Glutamatergic neuron (in vitro differentiated cells): ENCODE measurements around the gene CBX4. TPM values are rescaled to one million over a fixed set of nuclear protein-coding genes. Genes with fewer than 3 reads are reported as not detected.

Experiments
- DNase-seq: peaks from one replicate; pipeline ENCODE4 v3.0.0; 2022
- H3K27ac Mint-ChIP-seq: one replicate; pipeline ENCODE4 v1.8.0; 2020; ENCODE audit warnings: mild to moderate bottlenecking, mixed read lengths, inconsistent platforms; ENCODE audit not compliant: unreplicated experiment
- H3K27me3 Mint-ChIP-seq: one replicate; pipeline ENCODE4 v1.8.0; 2020; ENCODE audit warnings: mild to moderate bottlenecking, moderate library complexity, mixed read lengths, inconsistent platforms; ENCODE audit not compliant: unreplicated experiment
- H3K36me3 Mint-ChIP-seq: one replicate; pipeline ENCODE4 v1.8.0; 2020; ENCODE audit warnings: mild to moderate bottlenecking, mixed read lengths, inconsistent platforms; ENCODE audit not compliant: unreplicated experiment
- H3K4me1 Mint-ChIP-seq: one replicate; pipeline ENCODE4 v1.8.0; 2020; ENCODE audit warnings: mild to moderate bottlenecking, low read depth, mixed read lengths, inconsistent platforms; ENCODE audit not compliant: unreplicated experiment
- H3K4me3 Mint-ChIP-seq: one replicate; pipeline ENCODE4 v1.8.0; 2020; ENCODE audit warnings: mild to moderate bottlenecking, mixed read lengths, inconsistent platforms; ENCODE audit not compliant: unreplicated experiment
- H3K9me3 Mint-ChIP-seq: one replicate; pipeline ENCODE4 v1.8.0; 2020; ENCODE audit warnings: mild to moderate bottlenecking, moderate library complexity, mixed read lengths, inconsistent platforms; ENCODE audit not compliant: unreplicated experiment
- total RNA-seq: library from RNA; stranded (reverse); fragmentation: NEBNext Ultra II Directional; extraction: Animal tissue kit (Norgen Biotek cat#: 25700); gene quantifications from one replicate; pipeline ENCODE4 v1.2.1, GENCODE V29; 2021; ENCODE audit not compliant: unreplicated experiment
- TF ChIP-seq, protein P1 (sequence below): fragments of 200-600 bp; sonication (generic); IDR thresholded peaks from one replicate; pipeline ENCODE4 v1.5.0; 2021; ENCODE audit not compliant: partially characterized antibody, unreplicated experiment

CBX4 gene
- total RNA-seq, 1 donor from 2014 or later: 19.3 TPM

DNA sequence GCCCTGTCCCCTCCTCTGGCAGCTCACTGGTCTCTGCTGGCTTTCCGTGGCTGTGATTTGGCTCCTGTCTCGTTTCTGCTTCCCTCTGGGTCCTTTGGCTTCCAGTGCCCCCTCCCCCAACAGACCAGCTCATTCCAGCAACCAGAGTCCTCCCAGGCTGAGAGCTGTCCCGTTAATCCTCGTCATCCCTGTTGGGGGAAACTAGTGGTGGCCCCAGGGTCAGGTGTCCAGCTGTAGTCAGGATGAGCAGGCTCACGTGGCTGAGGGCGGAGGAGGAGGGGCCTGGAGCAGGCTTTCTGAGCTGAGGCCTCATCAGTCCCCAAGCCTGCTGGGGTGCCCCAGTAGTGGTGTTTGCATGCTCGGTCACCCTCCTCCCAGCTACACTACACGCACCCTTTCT, 10.7 kb upstream of the CBX4 start:
- DNase-seq: no peak
- H3K27me3 Mint-ChIP-seq: peaks cover 22% of the 10 kb centered on the region
- H3K4me3 Mint-ChIP-seq: no peak overlapping the region
- H3K27ac Mint-ChIP-seq: no peak overlapping the region
- peaks cover 9% of the 10 kb centered on the region for H3K4me1 Mint-ChIP-seq
- H3K9me3 Mint-ChIP-seq: peaks cover 6% of the 10 kb centered on the region
- peaks cover 6% of the 10 kb centered on the region for H3K36me3 Mint-ChIP-seq
- TF ChIP-seq, protein P1, sequence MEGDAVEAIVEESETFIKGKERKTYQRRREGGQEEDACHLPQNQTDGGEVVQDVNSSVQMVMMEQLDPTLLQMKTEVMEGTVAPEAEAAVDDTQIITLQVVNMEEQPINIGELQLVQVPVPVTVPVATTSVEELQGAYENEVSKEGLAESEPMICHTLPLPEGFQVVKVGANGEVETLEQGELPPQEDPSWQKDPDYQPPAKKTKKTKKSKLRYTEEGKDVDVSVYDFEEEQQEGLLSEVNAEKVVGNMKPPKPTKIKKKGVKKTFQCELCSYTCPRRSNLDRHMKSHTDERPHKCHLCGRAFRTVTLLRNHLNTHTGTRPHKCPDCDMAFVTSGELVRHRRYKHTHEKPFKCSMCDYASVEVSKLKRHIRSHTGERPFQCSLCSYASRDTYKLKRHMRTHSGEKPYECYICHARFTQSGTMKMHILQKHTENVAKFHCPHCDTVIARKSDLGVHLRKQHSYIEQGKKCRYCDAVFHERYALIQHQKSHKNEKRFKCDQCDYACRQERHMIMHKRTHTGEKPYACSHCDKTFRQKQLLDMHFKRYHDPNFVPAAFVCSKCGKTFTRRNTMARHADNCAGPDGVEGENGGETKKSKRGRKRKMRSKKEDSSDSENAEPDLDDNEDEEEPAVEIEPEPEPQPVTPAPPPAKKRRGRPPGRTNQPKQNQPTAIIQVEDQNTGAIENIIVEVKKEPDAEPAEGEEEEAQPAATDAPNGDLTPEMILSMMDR: no peak

DNA sequence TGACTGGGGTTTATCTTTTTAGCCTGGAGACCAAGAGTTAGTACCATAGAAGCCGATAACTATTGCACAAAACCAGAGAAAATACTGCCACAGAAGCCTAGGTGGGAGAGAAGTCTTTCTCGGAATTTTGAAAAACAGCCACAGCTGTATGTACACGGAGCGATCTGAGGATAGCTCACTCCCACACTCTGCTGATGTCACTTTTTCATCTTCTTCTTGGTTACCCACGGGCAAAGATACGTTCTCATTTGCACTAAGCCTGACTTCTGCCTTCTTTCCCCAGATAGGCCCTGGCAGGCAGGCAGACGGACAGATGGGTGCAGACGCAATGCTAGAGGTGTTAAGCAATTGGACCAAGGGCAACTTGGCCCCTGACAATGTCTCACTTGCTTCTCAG, 9.1 kb upstream of the CBX4 start:
- Mint-ChIP-seq H3K27me3 (peaks cover 16% of the 10 kb centered on the region), H3K36me3 (peaks cover 6% of the 10 kb centered on the region), H3K4me3 (no peak overlapping the region), H3K27ac (no peak overlapping the region), H3K9me3 (peaks cover 3% of the 10 kb centered on the region), H3K4me1 (peaks cover 9% of the 10 kb centered on the region)
- TF ChIP-seq, protein P1: no peak
- no peak for DNase-seq

DNA sequence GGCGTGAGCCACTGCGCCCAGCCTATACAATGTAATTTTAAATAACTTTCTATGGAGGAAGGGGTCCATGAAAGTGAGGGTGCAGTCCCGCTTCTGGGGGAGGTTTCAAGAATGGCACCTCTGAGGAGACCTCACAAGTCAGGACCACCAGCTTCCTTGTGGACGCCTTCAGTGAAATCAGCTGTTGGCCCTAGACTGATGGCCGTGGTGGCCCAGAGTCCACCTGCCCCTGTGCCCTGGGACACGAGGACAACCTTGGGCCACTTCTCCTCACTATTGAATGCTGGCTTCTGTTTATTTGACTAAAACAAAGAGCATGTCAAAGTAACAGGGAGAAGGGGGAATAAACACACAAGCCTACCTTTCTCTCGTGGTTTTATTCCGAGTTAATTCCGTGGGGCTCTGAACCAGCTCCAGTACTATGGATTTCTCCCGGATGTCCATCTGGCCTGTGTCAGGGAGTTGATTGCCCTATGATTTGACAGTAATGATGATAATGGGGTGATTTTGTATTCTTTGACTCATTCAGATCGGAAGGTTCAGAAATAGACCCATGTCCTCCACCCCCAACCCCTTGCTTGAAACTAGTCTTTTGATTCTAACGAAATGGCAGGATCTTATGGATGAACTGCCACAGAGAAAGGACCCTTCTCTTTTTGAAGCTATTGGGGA, 8.6 kb upstream of the CBX4 start:
- H3K27ac Mint-ChIP-seq: no peak overlapping the region
- H3K9me3 Mint-ChIP-seq: peaks cover 5% of the 10 kb centered on the region
- TF ChIP-seq, protein P1: no peak
- peaks cover 16% of the 10 kb centered on the region for H3K27me3 Mint-ChIP-seq
- H3K4me3 Mint-ChIP-seq: no peak overlapping the region
- DNase-seq: no peak
- H3K4me1 Mint-ChIP-seq: peaks cover 9% of the 10 kb centered on the region
- peaks cover 6% of the 10 kb centered on the region for H3K36me3 Mint-ChIP-seq

DNA sequence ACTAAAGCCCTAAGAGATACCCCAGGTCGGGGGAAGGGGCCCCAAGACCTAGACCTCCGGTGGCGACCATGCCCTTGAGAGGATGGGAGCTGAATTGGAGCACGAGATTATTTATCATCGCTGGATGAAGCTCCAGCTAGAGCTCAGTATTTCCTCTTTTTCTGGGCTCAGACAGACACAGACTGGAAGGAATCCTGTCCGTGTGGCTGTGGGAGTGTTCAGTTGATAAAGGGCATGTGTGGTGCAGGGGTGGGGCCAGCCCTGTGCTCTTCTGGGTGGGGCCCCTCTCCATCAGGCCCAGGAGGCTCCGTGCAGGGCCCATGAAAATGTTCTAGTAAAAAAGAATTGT, 6.3 kb upstream of the CBX4 start:
- Mint-ChIP-seq H3K4me3 (peak overlapping the region; percentile 20), H3K9me3 (peaks cover 2% of the 10 kb centered on the region), H3K27me3 (peaks cover 14% of the 10 kb centered on the region), H3K36me3 (no peaks in the 10 kb centered on the region), H3K27ac (no peak overlapping the region), H3K4me1 (peaks cover 10% of the 10 kb centered on the region)
- no peak for DNase-seq
- TF ChIP-seq, protein P1: no peak

DNA sequence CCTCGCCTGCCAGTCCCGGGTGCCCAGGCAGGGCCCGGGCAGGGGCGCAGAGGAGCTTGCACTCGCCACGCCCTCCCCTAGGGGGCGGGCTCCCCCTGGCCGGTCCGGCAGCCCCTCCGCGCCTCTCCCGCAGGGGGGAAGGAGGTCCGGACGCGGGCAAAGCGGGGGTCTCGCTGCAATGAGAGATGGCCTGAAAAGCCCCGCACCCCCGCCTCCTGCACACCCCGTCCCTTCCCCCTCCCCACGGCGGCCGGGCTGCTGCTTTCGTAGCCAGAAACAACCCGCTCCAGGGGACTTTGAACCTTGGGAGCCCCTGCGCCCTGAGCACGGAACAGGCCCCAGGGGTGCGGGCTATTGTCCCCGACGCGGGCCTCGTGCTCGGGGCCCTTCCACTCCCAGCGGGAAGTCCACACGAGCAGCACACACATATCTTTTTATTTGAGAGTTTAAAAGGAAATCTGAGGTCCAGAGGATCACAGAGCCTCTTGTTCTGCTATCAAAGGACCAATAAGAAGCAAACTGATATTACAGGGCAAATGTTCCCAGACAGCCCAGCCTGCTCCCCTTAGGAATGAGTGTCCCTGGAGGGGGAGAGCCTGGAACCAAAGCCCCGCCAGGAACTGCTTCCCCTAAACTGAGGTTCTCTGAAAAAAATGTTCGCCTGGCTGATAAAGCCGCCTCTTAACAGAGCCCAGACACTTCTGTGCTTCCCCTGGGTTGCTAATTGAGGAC, 5.8 kb upstream of the CBX4 start:
- peak; percentile 76 for DNase-seq
- TF ChIP-seq, protein P1: peak; percentile 90
- H3K9me3 Mint-ChIP-seq: peaks cover 2% of the 10 kb centered on the region
- H3K27me3 Mint-ChIP-seq: peaks cover 14% of the 10 kb centered on the region
- H3K36me3 Mint-ChIP-seq: no peaks in the 10 kb centered on the region
- H3K27ac Mint-ChIP-seq: no peak overlapping the region
- H3K4me1 Mint-ChIP-seq: peaks cover 10% of the 10 kb centered on the region
- H3K4me3 Mint-ChIP-seq: peak overlapping the region; percentile 65
